Brain microvascular endothelial cell (primary cell): ENCODE results near the gene ZFHX3.

Experiments used
- DNase-seq: peaks from one replicate; pipeline ENCODE4 v3.0.0-alpha.2; 2020
- H3K27ac ChIP-seq: fragments of 250-450 bp; sonication (Bioruptor Pico); 2 replicates; pipeline ENCODE4 v1.5.1; 2020; ENCODE audit warnings: mild to moderate bottlenecking, moderate library complexity
- H3K27me3 ChIP-seq: fragments of 250-450 bp; sonication (Bioruptor Pico); replicated peaks from 2 replicates; pipeline ENCODE4 v1.5.1; 2020; ENCODE audit warnings: mild to moderate bottlenecking
- H3K36me3 ChIP-seq: fragments of 250-450 bp; sonication (Bioruptor Pico); replicated peaks from 2 replicates; pipeline ENCODE4 v1.5.1; 2020; ENCODE audit warnings: mild to moderate bottlenecking
- H3K4me3 ChIP-seq: 2 replicates; pipeline ENCODE4 v1.5.1; 2011; ENCODE audit warnings: low read depth, mild to moderate bottlenecking, control low read depth, low read length, moderate library complexity
- in situ Hi-C: cut with HindIII; loops from 2 replicates; pipeline ENCODE4 v1.10.0; 2017; ENCODE audit warnings: low sequenced_read_pairs, low pct_ligation_motif_present
- TF ChIP-seq, protein P1 (sequence below): IDR thresholded peaks from 2 replicates; pipeline ENCODE4 v1.5.1; 2011; ENCODE audit warnings: low read depth, mild to moderate bottlenecking, moderate library complexity, low read length, control low read depth, inconsistent platforms; ENCODE audit errors: missing control alignments

The ZFHX3 gene

DNA sequence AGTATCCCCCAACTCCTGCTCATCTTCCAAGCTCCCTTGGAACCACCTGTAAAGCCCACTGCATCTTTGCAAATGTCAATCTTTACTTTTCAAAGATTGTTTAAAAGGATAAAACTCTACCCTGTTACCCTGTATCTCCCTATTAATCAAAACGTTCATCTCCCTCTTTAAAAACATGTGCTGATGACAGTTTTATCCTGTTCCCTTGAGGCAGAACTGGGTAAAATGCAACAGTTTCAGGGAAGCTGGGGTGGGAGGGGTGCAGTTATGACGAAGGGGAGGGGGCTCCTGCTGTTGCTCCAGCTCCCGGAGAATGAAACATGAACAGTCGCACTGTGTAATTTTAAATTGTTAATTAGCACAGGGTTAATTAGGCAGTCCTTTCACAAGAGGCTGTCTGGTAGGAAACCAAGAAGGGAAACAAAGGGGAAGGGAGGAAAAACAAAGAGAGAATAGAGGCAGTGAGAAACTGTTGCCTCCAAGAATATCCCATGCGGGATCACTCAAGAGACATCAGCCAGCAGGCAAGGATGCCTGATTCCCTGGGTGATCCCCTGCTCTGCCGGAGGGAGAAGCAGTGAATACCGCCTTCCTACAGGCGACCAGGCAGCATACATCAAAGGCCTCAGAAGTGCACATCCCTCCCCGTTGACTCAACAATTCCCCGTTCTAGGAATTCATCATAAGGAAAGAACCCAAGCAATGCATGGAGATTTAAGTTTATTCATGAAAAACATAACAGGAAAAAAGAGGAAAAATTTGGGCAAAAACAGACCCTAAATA, 84.2 kb downstream of the ZFHX3 start:
- no peaks in the 10 kb centered on the region for H3K27me3 ChIP-seq
- in situ Hi-C loops: no loop called here
- H3K4me3 ChIP-seq: no peak overlapping the region
- peak; percentile 28 for DNase-seq
- TF ChIP-seq, protein P1, sequence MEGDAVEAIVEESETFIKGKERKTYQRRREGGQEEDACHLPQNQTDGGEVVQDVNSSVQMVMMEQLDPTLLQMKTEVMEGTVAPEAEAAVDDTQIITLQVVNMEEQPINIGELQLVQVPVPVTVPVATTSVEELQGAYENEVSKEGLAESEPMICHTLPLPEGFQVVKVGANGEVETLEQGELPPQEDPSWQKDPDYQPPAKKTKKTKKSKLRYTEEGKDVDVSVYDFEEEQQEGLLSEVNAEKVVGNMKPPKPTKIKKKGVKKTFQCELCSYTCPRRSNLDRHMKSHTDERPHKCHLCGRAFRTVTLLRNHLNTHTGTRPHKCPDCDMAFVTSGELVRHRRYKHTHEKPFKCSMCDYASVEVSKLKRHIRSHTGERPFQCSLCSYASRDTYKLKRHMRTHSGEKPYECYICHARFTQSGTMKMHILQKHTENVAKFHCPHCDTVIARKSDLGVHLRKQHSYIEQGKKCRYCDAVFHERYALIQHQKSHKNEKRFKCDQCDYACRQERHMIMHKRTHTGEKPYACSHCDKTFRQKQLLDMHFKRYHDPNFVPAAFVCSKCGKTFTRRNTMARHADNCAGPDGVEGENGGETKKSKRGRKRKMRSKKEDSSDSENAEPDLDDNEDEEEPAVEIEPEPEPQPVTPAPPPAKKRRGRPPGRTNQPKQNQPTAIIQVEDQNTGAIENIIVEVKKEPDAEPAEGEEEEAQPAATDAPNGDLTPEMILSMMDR: peak; percentile 31
- no peak overlapping the region for H3K27ac ChIP-seq
- peaks cover 5% of the 10 kb centered on the region for H3K36me3 ChIP-seq

DNA sequence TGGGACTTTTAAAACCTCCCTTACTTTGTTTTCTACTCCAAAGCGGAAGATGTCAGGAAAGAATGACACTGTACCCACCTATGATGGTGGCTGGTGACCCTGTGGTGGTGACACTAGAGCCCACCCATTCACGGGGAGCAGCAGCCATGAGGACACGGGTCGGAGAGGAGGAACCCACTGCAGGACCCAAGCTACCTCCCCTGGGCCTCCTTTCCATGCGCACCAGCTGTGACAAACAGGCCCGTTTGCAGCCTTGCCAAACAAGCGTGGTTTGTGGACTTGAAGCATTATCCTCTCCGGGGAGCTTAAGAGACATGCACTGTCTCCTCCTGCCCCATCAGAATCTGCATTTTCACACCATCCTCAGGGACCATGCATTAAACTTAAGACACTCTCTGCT, 85.6 kb downstream of the ZFHX3 start:
- TF ChIP-seq, protein P1: no peak
- Histone ChIP-seq H3K27ac (no peak overlapping the region), H3K27me3 (no peaks in the 10 kb centered on the region), H3K4me3 (no peak overlapping the region), H3K36me3 (peaks cover 19% of the 10 kb centered on the region)
- in situ Hi-C loops: no loop called here
- no peak for DNase-seq

DNA sequence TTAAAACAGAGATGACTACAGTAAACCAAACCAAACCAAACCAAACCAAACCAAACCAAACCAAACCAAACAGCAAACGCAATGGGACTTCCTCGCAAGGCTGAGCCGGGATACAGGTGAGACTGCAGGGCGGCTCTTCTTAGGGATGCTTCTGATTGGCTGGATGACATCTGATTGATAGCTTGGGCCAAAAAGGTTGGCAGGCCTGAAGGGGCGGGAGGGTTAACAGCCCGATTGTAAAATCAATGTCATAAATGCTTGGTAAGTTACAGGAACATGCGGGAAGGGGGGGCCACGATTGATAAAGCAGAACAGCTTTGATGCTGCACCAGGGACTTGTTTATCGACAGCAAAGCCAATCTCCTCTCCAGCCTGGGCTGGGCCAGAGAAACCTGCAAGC, 86.1 kb downstream of the ZFHX3 start:
- in situ Hi-C loops: no loop called here
- DNase-seq: no peak
- H3K27ac ChIP-seq: no peak overlapping the region
- TF ChIP-seq, protein P1: no peak
- no peak overlapping the region for H3K4me3 ChIP-seq
- H3K36me3 ChIP-seq: peaks cover 23% of the 10 kb centered on the region
- no peaks in the 10 kb centered on the region for H3K27me3 ChIP-seq

DNA sequence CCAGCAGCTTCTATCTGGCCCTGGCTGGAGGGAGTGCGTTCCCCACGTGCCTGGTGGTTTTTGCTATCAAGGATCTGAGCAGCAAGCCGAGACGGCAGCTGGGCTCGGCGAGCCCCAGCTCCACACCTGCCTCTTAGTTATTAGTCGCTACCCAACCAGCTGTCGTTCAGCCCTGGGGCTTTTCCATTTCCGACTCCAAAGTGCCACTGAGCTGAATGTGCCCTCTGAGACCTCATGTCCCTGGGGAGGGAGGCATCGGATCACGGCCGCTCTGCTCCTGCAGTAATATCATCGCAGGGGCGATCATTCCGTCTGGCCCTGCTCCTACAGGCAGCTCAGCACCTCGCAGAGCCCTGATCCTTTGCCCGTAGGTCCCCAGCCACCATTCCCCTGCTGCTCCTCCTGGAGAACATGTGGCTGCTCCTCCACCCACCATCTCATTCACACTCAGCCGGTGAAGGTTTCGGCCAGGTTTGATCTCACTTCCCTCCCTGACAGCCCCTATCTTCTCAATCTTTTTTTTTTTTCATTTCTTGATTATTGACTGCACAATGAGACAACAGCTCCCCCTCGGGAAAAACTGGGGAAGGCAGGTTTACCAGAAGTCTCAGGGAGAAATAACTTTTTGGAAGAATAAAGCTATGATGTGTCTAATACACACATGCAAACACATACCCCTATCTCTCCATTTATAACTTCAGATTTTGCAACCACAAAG, 86.7 kb downstream of the ZFHX3 start:
- Histone ChIP-seq H3K27ac (no peak overlapping the region), H3K36me3 (peaks cover 23% of the 10 kb centered on the region), H3K27me3 (no peaks in the 10 kb centered on the region), H3K4me3 (no peak overlapping the region)
- TF ChIP-seq, protein P1: peak; percentile 69
- DNase-seq: peak; percentile 31
- in situ Hi-C loops: no loop called here

DNA sequence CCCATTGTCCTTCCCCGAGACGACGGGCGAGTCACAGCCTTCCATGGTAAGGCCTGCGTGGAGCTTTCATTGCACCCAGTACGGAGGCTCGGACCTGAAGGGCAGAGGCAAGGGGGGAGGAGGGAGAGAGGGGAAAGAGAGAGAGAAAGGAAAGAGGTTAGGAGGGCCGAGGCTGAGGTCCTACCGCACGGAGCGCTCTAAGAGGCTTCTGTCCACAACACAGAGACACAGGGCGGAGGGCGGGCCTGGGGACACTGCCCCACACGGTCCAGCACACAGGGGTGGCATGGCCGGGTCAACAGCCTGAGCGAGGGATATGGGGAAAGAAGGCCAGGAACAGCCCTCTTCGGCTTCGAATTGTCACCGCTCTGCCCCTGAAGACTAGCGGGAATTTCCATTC, 87.8 kb downstream of the ZFHX3 start:
- in situ Hi-C loops: no loop called here
- TF ChIP-seq, protein P1: no peak
- DNase-seq: no peak
- H3K4me3 ChIP-seq: no peak overlapping the region
- H3K36me3 ChIP-seq: peaks cover 23% of the 10 kb centered on the region
- H3K27me3 ChIP-seq: no peaks in the 10 kb centered on the region
- no peak overlapping the region for H3K27ac ChIP-seq
